PC-9 (cell line): ENCODE data around the gene CEP44. TPM values are rescaled to one million over a fixed set of nuclear protein-coding genes. Genes with fewer than 3 reads are reported as not detected.

Experiments
- BruUV-seq: library from RNA; stranded (reverse); fragments of 400-500 nt; replicated peaks from 2 replicates; lab custom pipeline; 2021; lab: Mats Ljungman, UMichigan
- CTCF ChIA-PET: fragments of 300-600 bp; sonication (Branson Sonifier 250); formaldehyde crosslinking; loops from one replicate; lab custom pipeline; 2022; ENCODE audit warnings: antibody characterized with exemption; lab: Charles Lee
- POLR2A ChIA-PET: fragments of 300-600 bp; sonication (Branson Sonifier 250); formaldehyde crosslinking; loops from one replicate; lab custom pipeline; 2022; ENCODE audit warnings: antibody characterized with exemption; ENCODE audit not compliant: unreplicated experiment; lab: Charles Lee
- DNase-seq, 2 experiments: peaks; one replicate each; pipeline versions ENCODE4 v3.0.0 to v3.0.0-alpha.2; 2015 to 2022; ENCODE audit warnings: mixed read lengths in 1 of 2
- H2AFZ ChIP-seq: fragments of 200-600 bp; sonication (generic); 2 replicates; pipeline ENCODE4 v1.8.1; 2017; ENCODE audit warnings: antibody characterized with exemption
- H3F3A ChIP-seq: fragments of 200-600 bp; sonication (generic); 2 replicates; pipeline ENCODE4 v1.8.1; 2017; ENCODE audit warnings: antibody characterized with exemption, mild to moderate bottlenecking, low read depth; ENCODE audit not compliant: insufficient read depth
- H3K27ac ChIP-seq: fragments of 200-600 bp; sonication (generic); 2 replicates; pipeline ENCODE4 v1.6.1; 2016; ENCODE audit warnings: mixed run types
- H3K27me3 ChIP-seq: fragments of 200-600 bp; sonication (generic); 2 replicates; pipeline ENCODE4 v1.6.1; 2016; ENCODE audit warnings: low read depth, mixed run types; ENCODE audit not compliant: insufficient read depth
- H3K36me3 ChIP-seq: fragments of 200-600 bp; sonication (generic); 2 replicates; pipeline ENCODE4 v1.6.1; 2016; ENCODE audit warnings: low read depth, mixed run types
- H3K4me1 ChIP-seq: fragments of 200-600 bp; sonication (generic); replicated peaks from 2 replicates; pipeline ENCODE4 v1.6.1; 2016; ENCODE audit warnings: mixed run types; ENCODE audit not compliant: insufficient read depth
- H3K4me2 ChIP-seq: fragments of 200-600 bp; sonication (generic); 2 replicates; pipeline ENCODE4 v1.6.1; 2017; ENCODE audit warnings: mixed run types
- H3K4me3 ChIP-seq: fragments of 200-600 bp; sonication (generic); 2 replicates; pipeline ENCODE4 v1.6.1; 2016; ENCODE audit warnings: mixed run types
- H3K79me2 ChIP-seq: fragments of 200-600 bp; sonication (generic); 2 replicates; pipeline ENCODE4 v1.6.1; 2017; ENCODE audit warnings: low read depth, mixed run types
- H3K9me2 ChIP-seq: fragments of 200-600 bp; sonication (generic); 2 replicates; pipeline ENCODE4 v1.8.1; 2017; ENCODE audit warnings: mild to moderate bottlenecking; ENCODE audit not compliant: insufficient read depth
- H3K9me3 ChIP-seq: fragments of 200-600 bp; sonication (generic); 2 replicates; pipeline ENCODE4 v1.8.1; 2016; ENCODE audit warnings: low read depth; ENCODE audit not compliant: insufficient read depth
- H4K20me1 ChIP-seq: fragments of 200-600 bp; sonication (generic); 2 replicates; pipeline ENCODE4 v1.8.1; 2017; ENCODE audit not compliant: insufficient read depth
- CTCF ChIP-seq: fragments of 200-600 bp; sonication (generic); conservative IDR thresholded peaks from 2 replicates; pipeline ENCODE4 v1.6.1; 2017; ENCODE audit warnings: mixed run types, antibody characterized with exemption, mild to moderate bottlenecking, moderate library complexity
- EZH2 ChIP-seq: fragments of 200-600 bp; sonication (generic); IDR thresholded peaks from 2 replicates; pipeline ENCODE4 v1.8.0; 2017; ENCODE audit warnings: antibody characterized with exemption, low read depth
- intact Hi-C: fragments of 100-400 bp; cut with micrococcal nuclease; formaldehyde crosslinking; loops from one replicate; pipeline ENCODE4 v1.10.0; 2022; ENCODE audit not compliant: unreplicated experiment
- total RNA-seq: library from RNA; stranded (reverse); gene quantifications from 2 replicates; pipeline ENCODE4 v1.2.3, GENCODE V29; 2021

The CEP44 gene
- total RNA-seq, 1 experiment from 2014 or later, result 22.4 TPM

- ChIA-PET CTCF (interaction anchor here (0.7 kb wide), 1 partner anchor 218 kb away, joined by 4 read pairs; no protein-coding TSS in a partner anchor), POLR2A (no interaction called here)
- Histone ChIP-seq H3K27ac (no peak overlapping the region), H3K4me3 (no peak overlapping the region), H3K36me3 (no peaks in the 10 kb centered on the region), H3K9me2 (no peaks in the 10 kb centered on the region), H3K9me3 (no peaks in the 10 kb centered on the region), H4K20me1 (no peaks in the 10 kb centered on the region), H3F3A (no peaks in the 10 kb centered on the region), H3K27me3 (no peaks in the 10 kb centered on the region), H2AFZ (no peak overlapping the region), H3K4me1 (no peaks in the 10 kb centered on the region), H3K4me2 (no peak overlapping the region), H3K79me2 (no peaks in the 10 kb centered on the region)
- TF ChIP-seq EZH2 (no peak), CTCF (no peak)
- no peak for DNase-seq
- no TSS peak for BruUV-seq
- intact Hi-C loops, result loop anchor here (5.0 kb wide), 1 partner anchor 92 kb away; no protein-coding TSS in a partner anchor
Measured at GRCh38 chr4:174314770-174315169, 31.1 kb downstream of the CEP44 start.

GRCh38 chr4:174316546-174316945 is 32.8 kb downstream of the CEP44 start:
- Histone ChIP-seq H3K79me2 (no peaks in the 10 kb centered on the region), H3K4me3 (no peak overlapping the region), H3K36me3 (no peaks in the 10 kb centered on the region), H2AFZ (no peak overlapping the region), H3K4me2 (no peak overlapping the region), H3K4me1 (no peaks in the 10 kb centered on the region), H3F3A (no peaks in the 10 kb centered on the region), H3K27ac (no peak overlapping the region), H3K9me3 (no peaks in the 10 kb centered on the region), H3K9me2 (no peaks in the 10 kb centered on the region), H3K27me3 (no peaks in the 10 kb centered on the region), H4K20me1 (no peaks in the 10 kb centered on the region)
- no peak for TF ChIP-seq CTCF
- TF ChIP-seq EZH2, result no peak
- ChIA-PET POLR2A (no interaction called here), CTCF (no interaction called here)
- BruUV-seq, result no TSS peak
- DNase-seq, result no peak
- intact Hi-C loops, result loop anchor here (5.0 kb wide), 1 partner anchor 94 kb away; no protein-coding TSS in a partner anchor

GRCh38 chr4:174316954-174317353 is 33.2 kb downstream of the CEP44 start:
- no TSS peak for BruUV-seq
- H3K27ac ChIP-seq, result no peak overlapping the region
- H4K20me1 ChIP-seq, result no peaks in the 10 kb centered on the region
- H3K9me2 ChIP-seq, result no peaks in the 10 kb centered on the region
- no peaks in the 10 kb centered on the region for H3K27me3 ChIP-seq
- intact Hi-C loops, result loop anchor here (5.0 kb wide), 1 partner anchor 95 kb away; no protein-coding TSS in a partner anchor
- H2AFZ ChIP-seq, result no peak overlapping the region
- CTCF ChIA-PET, result no interaction called here
- H3K79me2 ChIP-seq, result no peaks in the 10 kb centered on the region
- TF ChIP-seq EZH2, result no peak
- no peak for TF ChIP-seq CTCF
- no peak overlapping the region for H3K4me2 ChIP-seq
- no peaks in the 10 kb centered on the region for H3K4me1 ChIP-seq
- H3K9me3 ChIP-seq, result no peaks in the 10 kb centered on the region
- DNase-seq, result no peak
- no peak overlapping the region for H3K4me3 ChIP-seq
- POLR2A ChIA-PET, result no interaction called here
- H3K36me3 ChIP-seq, result no peaks in the 10 kb centered on the region
- no peaks in the 10 kb centered on the region for H3F3A ChIP-seq
